8988T (cell line): ENCODE data around the gene C1orf141.
"Not testable (repeated sequence)": the region's sequence is repeated elsewhere in the genome, so short reads cannot be mapped to it uniquely, and the experiment has no call there.

Source experiments
- DNase-seq: peaks from one replicate; pipeline ENCODE4 v3.0.0; 2011

The C1orf141 gene

DNA sequence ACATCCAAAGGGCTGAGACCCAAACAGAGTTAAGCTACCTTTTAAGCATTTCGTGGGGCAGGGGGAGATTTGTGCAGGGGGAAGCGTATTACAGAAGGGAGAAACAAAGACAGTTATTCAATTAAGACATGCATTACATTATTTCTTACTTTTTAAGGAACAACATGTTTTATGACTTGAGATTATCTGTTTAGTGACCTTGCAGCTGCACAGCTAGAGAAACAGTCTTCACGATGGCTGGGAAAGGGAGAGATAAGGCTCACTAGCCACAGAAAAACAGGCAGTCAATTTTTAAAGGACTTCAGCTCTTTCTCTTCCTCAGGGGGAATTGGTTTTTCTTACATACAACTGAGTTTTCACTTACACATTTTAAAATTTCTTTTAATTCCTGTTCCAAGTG lies 7.1 kb upstream of the C1orf141 start:
- not testable (repeated sequence) for DNase-seq

DNA sequence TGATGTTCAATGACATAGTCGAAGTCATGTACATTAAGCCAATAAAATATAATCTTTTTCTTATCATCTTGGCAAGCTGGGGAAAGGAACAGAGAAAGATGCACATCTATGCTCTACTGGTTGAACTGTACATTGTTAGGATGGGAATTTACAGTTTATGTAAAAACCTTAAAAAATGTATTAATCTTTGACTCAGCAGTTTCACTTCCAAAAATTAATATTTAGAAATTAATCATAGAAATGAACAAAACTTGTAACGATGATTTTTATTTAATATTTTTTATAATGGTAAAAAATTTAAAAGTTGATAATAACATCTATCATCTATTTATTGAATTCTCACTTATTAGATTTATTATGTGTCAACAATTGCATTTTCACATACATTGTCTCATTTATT lies 5.7 kb upstream of the C1orf141 start:
- DNase-seq = no peak

DNA sequence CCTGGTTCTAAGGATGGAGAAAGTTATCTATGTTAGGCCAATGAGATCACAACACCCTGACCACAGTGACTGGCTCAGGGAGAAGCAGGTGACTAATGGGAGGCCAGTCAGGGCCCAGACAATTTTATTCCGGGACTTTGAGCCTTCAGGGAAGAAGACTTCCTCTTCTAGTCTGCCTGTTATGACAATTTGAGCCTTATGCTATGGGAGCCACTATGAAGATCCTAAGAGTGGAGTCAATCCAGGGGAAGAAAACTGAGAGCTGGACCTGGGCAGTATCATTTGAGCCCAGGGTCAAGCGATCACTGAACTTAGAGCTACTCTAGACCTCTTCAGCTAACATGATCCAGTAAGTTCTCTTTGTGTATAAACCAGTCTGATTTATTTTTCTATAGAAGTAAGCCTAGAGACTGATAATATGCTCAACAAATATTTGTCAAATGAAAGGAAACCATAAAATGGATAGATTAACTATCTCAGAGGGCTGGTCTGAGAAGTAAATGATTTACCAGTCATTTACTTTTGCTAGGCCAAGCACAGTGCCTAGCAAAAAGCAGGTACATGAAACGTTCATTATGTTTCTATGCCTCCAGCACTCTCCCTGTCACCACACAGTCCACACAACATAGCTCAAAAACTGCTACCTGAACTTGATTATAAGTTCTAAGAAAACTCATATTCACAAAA lies 4.2 kb upstream of the C1orf141 start:
- no peak for DNase-seq

DNA sequence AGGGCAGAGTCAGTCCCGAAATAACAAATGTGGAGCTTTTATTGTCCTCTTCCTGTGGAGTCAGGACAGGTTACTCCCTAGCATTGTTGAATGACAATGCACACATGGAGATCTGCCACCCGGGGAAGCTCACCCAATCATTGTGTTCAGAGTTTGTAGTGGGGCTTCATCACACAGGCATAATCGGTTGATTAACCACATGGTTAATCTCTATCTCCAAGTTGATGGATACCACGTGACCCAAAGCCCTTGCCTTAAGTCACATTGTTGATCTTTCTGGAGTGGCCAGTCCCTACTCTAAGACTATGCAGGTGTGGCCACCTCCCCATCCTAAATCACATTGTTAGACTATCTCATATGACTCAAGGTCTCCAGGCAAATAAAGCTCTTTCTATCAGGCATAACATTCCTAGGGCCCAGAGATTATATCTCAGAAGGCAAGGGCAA lies 2.6 kb upstream of the C1orf141 start:
- DNase-seq = no peak

GRCh38 chr1:67135354-67135753 lies 584 bp upstream of the C1orf141 start:
- no peak for DNase-seq

DNA sequence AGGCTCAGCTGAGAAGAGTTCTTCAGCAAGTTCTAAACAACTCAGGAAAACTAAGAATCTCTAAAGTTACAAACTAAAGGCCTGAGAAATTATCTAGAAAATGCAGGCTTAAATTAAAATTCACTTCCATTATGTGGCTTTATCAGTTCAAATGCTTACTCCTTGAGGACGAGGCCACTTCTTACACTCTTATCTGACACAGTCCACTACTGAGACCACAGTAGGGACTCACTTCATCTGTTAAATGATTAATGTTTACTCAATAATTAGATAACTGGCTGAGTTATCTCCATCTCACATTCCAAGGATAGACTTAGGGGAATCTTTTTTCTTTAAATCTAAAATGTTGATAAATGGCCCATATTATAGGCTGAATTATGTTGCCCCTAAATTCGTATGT lies 1.6 kb downstream of the C1orf141 start:
- DNase-seq = no peak

- no peak for DNase-seq
Observed at GRCh38 chr1:67130673-67131072, 4.1 kb downstream of the C1orf141 start.

- no peak for DNase-seq
Observed at GRCh38 chr1:67126974-67127373, 7.8 kb downstream of the C1orf141 start.

- DNase-seq = no peak
Observed at GRCh38 chr1:67126111-67126746, 8.5 kb downstream of the C1orf141 start.

- DNase-seq = no peak
Observed at GRCh38 chr1:67124455-67124854, 10.3 kb downstream of the C1orf141 start.

GRCh38 chr1:67120855-67121619 lies 13.7 kb downstream of the C1orf141 start:
- DNase-seq = no peak

DNA sequence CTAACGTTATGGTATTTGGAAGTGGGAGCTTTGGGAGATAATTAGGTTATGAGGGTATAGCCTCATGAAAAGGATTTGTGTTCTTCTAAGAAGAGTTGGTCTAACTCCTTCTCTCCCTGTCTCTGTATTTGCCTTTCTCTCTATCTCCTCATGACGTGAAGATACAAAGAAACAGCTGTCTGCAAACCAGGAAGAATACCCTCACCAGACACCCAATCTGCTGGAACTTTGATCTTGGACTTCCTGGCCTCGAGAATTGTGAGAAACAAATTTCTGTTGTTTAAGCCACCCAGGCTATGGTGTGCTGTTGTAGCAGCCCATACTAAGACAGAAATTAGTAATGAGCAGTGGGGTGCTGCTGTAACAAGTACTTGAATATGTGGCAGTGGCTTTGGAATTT lies 16.1 kb downstream of the C1orf141 start:
- no peak for DNase-seq

DNA sequence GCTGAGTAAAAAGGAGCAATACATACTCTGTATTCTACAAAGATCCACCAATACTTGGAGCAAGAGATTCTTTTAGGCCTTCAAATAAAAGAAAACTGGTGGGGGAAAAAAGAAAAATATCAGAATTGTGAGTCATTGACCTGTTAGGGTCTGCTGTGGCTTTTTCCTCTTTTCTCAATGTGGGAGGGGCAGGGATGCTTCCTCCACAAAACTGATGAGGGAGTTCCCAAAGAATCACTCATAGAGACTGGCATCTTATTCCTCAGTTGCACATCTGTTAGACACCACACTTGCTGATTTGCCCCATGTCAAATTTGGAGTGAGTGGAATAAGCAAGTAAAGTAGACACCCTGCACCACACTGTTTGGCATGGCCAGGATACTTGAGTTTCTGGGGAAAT lies 16.6 kb downstream of the C1orf141 start:
- DNase-seq = no peak

DNA sequence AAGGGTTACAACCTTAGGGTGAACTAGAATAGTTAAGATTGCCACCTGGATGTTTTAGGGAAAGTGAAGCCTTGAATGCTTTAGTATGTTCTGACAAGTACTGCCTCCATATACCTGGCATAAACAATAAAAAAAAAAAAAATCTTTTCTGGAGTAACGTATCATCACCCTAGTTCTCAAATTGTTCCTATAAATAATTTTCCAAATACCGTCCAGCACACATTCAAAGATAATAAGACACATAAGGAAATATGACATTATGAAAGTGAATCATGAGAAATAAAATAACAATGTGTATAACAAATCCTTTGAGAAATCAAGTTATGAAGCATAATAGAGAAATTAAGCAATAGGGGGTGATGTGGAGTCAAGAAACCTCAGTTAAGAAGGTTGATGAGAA lies 20.6 kb downstream of the C1orf141 start:
- DNase-seq = no peak

- no peak for DNase-seq
Observed at GRCh38 chr1:67110352-67110751, 24.4 kb downstream of the C1orf141 start.

GRCh38 chr1:67105508-67105907 lies 29.3 kb downstream of the C1orf141 start:
- DNase-seq = no peak

DNA sequence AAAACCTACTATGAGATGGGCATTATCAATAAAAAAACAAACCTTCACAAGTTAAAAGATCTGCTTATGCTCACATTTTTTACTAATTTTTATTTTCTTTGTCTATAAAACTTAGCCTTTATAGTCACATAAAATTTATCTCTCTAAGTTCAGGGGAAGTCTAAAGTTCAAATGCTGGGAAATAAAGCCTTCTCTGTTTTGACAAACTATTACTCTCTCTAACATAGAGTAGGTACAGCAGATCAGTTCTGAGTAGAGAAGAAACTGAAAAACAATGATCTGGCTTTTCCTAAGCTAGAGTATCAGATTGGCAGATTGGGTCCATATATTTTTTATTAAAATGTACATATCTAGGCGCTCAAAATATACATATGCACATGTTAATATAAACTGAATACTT lies 31.2 kb downstream of the C1orf141 start:
- no peak for DNase-seq

GRCh38 chr1:67100833-67101232 lies 33.9 kb downstream of the C1orf141 start:
- no peak for DNase-seq

- no peak for DNase-seq
Observed at GRCh38 chr1:67097305-67097704, 37.5 kb downstream of the C1orf141 start.

DNA sequence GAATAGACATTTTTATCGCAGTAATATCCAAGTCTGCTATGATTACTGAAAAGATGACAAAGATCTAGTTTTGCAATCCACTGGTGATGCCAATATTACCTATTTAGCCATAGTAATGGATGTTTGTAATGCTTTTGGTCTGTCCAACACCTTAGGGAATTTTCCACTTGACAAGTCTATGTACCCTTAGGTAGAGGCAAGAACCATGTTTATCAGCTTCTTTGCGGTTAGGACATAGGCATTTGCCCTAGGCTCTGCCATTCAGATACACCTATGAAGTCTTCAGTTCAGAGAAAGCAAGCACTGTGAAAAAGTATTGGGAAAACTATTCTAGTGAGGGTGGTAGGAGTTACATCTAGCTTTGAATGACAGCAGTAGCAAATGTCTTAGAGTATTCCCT lies 40.6 kb downstream of the C1orf141 start:
- no peak for DNase-seq

DNA sequence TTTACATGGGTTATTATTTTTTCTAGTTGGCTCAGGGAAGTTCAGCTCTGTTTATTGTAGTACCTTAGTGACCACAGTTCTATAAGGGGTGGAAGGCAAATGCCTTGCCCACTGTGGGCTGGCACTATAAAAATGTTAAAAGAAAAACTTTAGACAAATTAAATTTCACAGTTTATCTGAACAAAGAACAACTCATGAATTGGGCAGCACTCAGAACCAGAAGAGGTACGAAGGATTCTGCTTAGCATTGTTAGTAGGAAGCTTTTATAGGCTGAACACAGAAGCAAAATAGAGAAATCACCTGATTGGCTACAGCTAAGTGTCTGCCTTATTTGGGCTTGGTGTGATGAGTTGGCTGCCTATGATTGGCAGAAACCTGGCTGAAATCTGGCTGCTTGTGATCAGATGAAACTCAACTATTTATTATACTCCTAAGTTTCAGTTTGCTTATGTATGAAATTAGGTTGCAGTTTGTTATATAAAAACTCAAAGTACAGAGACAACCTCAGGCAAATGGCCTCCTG lies 45.0 kb downstream of the C1orf141 start:
- no peak for DNase-seq

DNA sequence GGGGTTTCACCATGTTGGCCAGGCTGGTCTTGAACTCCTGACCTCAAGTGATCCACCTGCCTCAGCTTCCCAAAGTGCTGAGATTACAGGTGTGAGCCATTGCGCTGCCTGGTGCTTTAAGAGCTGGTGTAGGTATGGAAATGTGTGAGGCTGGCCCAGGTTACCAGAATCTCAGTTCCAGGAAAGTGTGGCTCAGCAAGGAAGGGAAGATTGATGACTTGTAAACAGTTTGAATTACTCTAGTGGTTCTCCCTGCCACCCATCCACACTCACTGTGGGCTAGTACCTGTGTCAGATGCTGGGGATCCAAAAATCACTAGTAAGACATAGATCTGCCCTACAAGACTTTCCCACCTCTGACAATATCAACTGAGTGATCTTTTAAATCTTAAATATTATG lies 46.3 kb downstream of the C1orf141 start:
- DNase-seq = no peak

DNA sequence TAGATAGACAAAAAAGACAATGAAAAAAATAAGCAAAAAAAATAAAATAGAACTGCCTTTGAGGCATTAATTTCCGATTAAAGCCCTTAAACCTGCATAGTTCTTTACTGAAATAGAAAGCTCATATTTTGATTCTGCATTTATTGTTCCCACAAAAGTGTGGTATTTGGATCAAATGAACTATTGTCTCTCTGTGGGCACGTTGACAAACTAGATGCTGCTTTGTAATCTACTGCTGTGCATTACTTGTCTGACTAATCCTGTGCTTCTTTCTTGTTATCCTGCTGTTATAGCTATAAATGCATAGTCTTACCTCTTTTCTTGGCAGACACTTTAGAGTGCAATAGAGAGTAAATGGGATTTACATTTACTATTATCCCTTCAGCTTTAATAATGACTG lies 49.4 kb downstream of the C1orf141 start:
- DNase-seq = no peak

GRCh38 chr1:67084765-67085318 lies 49.9 kb downstream of the C1orf141 start:
- no peak for DNase-seq
